GM12878 (cell line): ENCODE data around the gene MMP14. TPM values are rescaled to one million over a fixed set of nuclear protein-coding genes. Genes with fewer than 3 reads are reported as not detected.

Experiments
- ATAC-seq: fragments of 200-7000 bp; cut with Tn5 transposase; 3 replicates; pipeline ENCODE4 v1.9.1; 2020; ENCODE audit warnings: mild to moderate bottlenecking, moderate library complexity
- BruUV-seq: library from RNA; stranded (reverse); fragments of 400-500 nt; replicated peaks from 2 replicates; lab custom pipeline; 2021; lab: Mats Ljungman, UMichigan
- CTCF ChIA-PET: fragments of 300-600 bp; sonication (Branson Sonifier 250); formaldehyde crosslinking; extraction: SDS; loops from one replicate; lab custom pipeline; 2021; ENCODE audit warnings: inconsistent platforms; lab: Yijun Ruan, JAX
- POLR2A ChIA-PET: fragments of 350-600 bp; formaldehyde crosslinking; extraction: SDS; loops from one replicate; lab custom pipeline; 2021; ENCODE audit warnings: inconsistent platforms; lab: Charles Lee
- RAD21 ChIA-PET: fragments of 300-600 bp; sonication (Branson Sonifier 250); formaldehyde crosslinking; loops from one replicate; lab custom pipeline; 2023; ENCODE audit warnings: antibody characterized with exemption; ENCODE audit not compliant: unreplicated experiment; lab: Charles Lee
- SMC1A ChIA-PET: fragments of 300-600 bp; sonication (Branson Sonifier 250); formaldehyde crosslinking; loops from one replicate; lab custom pipeline; 2023; ENCODE audit not compliant: unreplicated experiment, uncharacterized antibody; lab: Charles Lee
- DNase-seq: peaks from one replicate; pipeline ENCODE4 v3.0.0-alpha.2; 2011; ENCODE audit warnings: low read depth, low spot score
- FAIRE-seq: peaks from 3 replicates; lab custom pipeline; 2011; peaks lifted over from hg19 to GRCh38; lab: Jason Lieb, UNC
- H2AFZ ChIP-seq: 2 replicates; pipeline ENCODE4 v1.6.0; 2011; ENCODE audit warnings: low read depth, low read length, control low read depth; ENCODE audit not compliant: control insufficient read depth
- H3K27ac ChIP-seq: 2 replicates; pipeline ENCODE4 v1.5.1; 2011; ENCODE audit warnings: control low read depth; ENCODE audit not compliant: control insufficient read depth, insufficient read depth
- H3K27me3 ChIP-seq, 2 experiments: replicated peaks in 1 of 2; 2 replicates each; pipeline versions ENCODE4 v1.6.0 to v1.6.1; 2011; ENCODE audit warnings: low read length in 1 of 2; ENCODE audit not compliant: control insufficient read depth in 2 of 2, insufficient read depth in 2 of 2
- H3K36me3 ChIP-seq, 2 experiments: 2 replicates each; pipeline ENCODE4 v1.5.1; 2011; ENCODE audit warnings: low read length in 1 of 2; ENCODE audit not compliant: control insufficient read depth in 2 of 2, insufficient read depth in 2 of 2
- H3K4me1 ChIP-seq: 2 replicates; pipeline ENCODE4 v1.6.1; 2011; ENCODE audit warnings: mild to moderate bottlenecking, low read length, moderate library complexity, mixed read lengths; ENCODE audit not compliant: control insufficient read depth, insufficient read depth
- H3K4me2 ChIP-seq: 2 replicates; pipeline ENCODE4 v1.6.0; 2011; ENCODE audit warnings: control low read depth; ENCODE audit not compliant: control insufficient read depth, insufficient read depth
- H3K4me3 ChIP-seq: fragments of 200-600 bp; sonication (generic); 2 replicates; pipeline ENCODE4 v1.5.1; 2016
- H3K79me2 ChIP-seq: 2 replicates; pipeline ENCODE4 v1.6.0; 2011; ENCODE audit warnings: low read length; ENCODE audit not compliant: control insufficient read depth, insufficient read depth
- H3K9ac ChIP-seq: 2 replicates; pipeline ENCODE4 v1.8.0; 2011; ENCODE audit warnings: low read length, control low read depth, mixed read lengths; ENCODE audit not compliant: control insufficient read depth, insufficient read depth
- H3K9me3 ChIP-seq: replicated peaks from 3 replicates; pipeline ENCODE4 v1.5.1; 2011; ENCODE audit warnings: mild to moderate bottlenecking, low read length; ENCODE audit not compliant: control insufficient read depth, insufficient read depth
- H4K20me1 ChIP-seq: 2 replicates; pipeline ENCODE4 v1.6.0; 2011; ENCODE audit not compliant: control insufficient read depth, insufficient read depth
- CBX3 ChIP-seq: fragments of 200-600 bp; sonication (generic); IDR thresholded peaks from 2 replicates; pipeline ENCODE4 v1.6.1; 2016; ENCODE audit warnings: low read depth, borderline replicate concordance
- CHD2 ChIP-seq: IDR thresholded peaks from 2 replicates; pipeline ENCODE4 v1.6.1; 2011; ENCODE audit warnings: low read depth, low read length, improper control_type of control experiment, borderline replicate concordance
- FOXK2 ChIP-seq: fragments of 450-650 bp; IDR thresholded peaks from 2 replicates; pipeline ENCODE4 v1.6.1; 2017; ENCODE audit warnings: mild to moderate bottlenecking, moderate library complexity
- GABPA ChIP-seq: IDR thresholded peaks from 2 replicates; pipeline ENCODE4 v1.6.1; 2014; ENCODE audit warnings: antibody characterized with exemption, low read depth, mild to moderate bottlenecking, inconsistent platforms
- IKZF1 ChIP-seq: fragments of 450-650 bp; conservative IDR thresholded peaks from 2 replicates; pipeline ENCODE4 v1.6.1; 2017; ENCODE audit warnings: antibody characterized with exemption, mild to moderate bottlenecking
- MYB ChIP-seq: fragments of 150-350 bp; IDR thresholded peaks from 2 replicates; pipeline ENCODE4 v1.6.1; 2014; ENCODE audit warnings: mild to moderate bottlenecking, low read depth, low read length, borderline replicate concordance
- NFYB ChIP-seq: IDR thresholded peaks from 2 replicates; pipeline ENCODE4 v1.6.1; 2011; ENCODE audit warnings: low read depth, mild to moderate bottlenecking, low read length, improper control_type of control experiment, moderate library complexity; ENCODE audit not compliant: insufficient read depth
- NRF1 ChIP-seq: conservative IDR thresholded peaks from 2 replicates; pipeline ENCODE4 v1.6.1; 2011; ENCODE audit warnings: mild to moderate bottlenecking, low read depth, low read length, improper control_type of control experiment
- POLR2AphosphoS5 ChIP-seq: IDR thresholded peaks from 2 replicates; pipeline ENCODE4 v1.6.1; 2011; ENCODE audit warnings: mild to moderate bottlenecking, low read length, inconsistent platforms
- RCOR1 ChIP-seq: conservative IDR thresholded peaks from 2 replicates; pipeline ENCODE4 v1.6.1; 2012; ENCODE audit warnings: low read depth, low read length, improper control_type of control experiment
- SMAD1 ChIP-seq: fragments of 450-650 bp; IDR thresholded peaks from 2 replicates; pipeline ENCODE4 v1.6.1; 2018; ENCODE audit warnings: mild to moderate bottlenecking, low read depth; ENCODE audit not compliant: partially characterized antibody
- SUZ12 ChIP-seq: fragments of 200-600 bp; sonication (generic); IDR thresholded peaks from one replicate; pipeline ENCODE4 v1.6.1; 2018; ENCODE audit warnings: antibody characterized with exemption, mild to moderate bottlenecking; ENCODE audit not compliant: unreplicated experiment
- TAF1 ChIP-seq: IDR thresholded peaks from 2 replicates; pipeline ENCODE4 v1.6.1; 2011; ENCODE audit warnings: mild to moderate bottlenecking, low read depth, low read length, borderline replicate concordance
- YBX1 ChIP-seq: fragments of 450-650 bp; IDR thresholded peaks from 2 replicates; pipeline ENCODE4 v1.6.1; 2016; ENCODE audit warnings: antibody characterized with exemption
- WGBS: methylation state at CpG from one replicate; pipeline ENCODE4 v1.1.6; 2016; ENCODE audit warnings: low lambda C conversion rate; ENCODE audit not compliant: insufficient replicate concordance, insufficient coverage; ENCODE audit errors: missing lambda C conversion rate; 5-methylcytosine and 5-hydroxymethylcytosine counted together
- in situ Hi-C: fragments of 300-500 bp; cut with MboI; formaldehyde crosslinking; loops from 9 replicates; pipeline ENCODE4 v1.14.3; 2018; ENCODE audit warnings: mixed read lengths
- intact Hi-C: fragments of 100-400 bp; cut with micrococcal nuclease; formaldehyde crosslinking; loops from one replicate; pipeline ENCODE4 v1.14.2; 2022; ENCODE audit not compliant: unreplicated experiment
- polyA plus RNA-seq, 11 experiments: library from polyadenylated mRNA; depleted of rRNA in 4 of 11; unstranded in 6 of 11; stranded (reverse) in 5 of 11; fragments of >200 nt; fragmentation: Nextera tagmentation in 4 of 11; fragmentation: Illumina TruSeq in 1 of 11; extraction: Ambion mirVana in 4 of 11; extraction: Trizol in 1 of 11; gene quantifications; 1 replicate in 1 of 11; 2 replicates in 10 of 11; pipeline versions ENCODE4 v1.2.1 to v1.2.3, GENCODE V29; 2011 to 2016; ENCODE audit warnings: inconsistent platforms in 2 of 11, missing spikeins in 2 of 11, low read depth in 1 of 11
- total RNA-seq, 4 experiments: library from RNA; depleted of rRNA in 3 of 4; stranded (reverse); fragments of >200 nt in 3 of 4; fragmentation: Illumina TruSeq in 1 of 4; extraction: Trizol in 1 of 4; gene quantifications; 2 replicates each; pipeline versions ENCODE4 v1.2.1 to v1.2.3, GENCODE V29; 2013 to 2021
- TF ChIP-seq, protein P1 (sequence below): fragments of 150-350 bp; IDR thresholded peaks from 2 replicates; pipeline ENCODE4 v1.6.1; 2014; ENCODE audit warnings: mild to moderate bottlenecking, low read depth, low read length
- TF ChIP-seq, protein P2 (sequence below): IDR thresholded peaks from 2 replicates; pipeline ENCODE4 v1.6.1; 2012; ENCODE audit warnings: improper control_type of control experiment, low read depth, low read length; ENCODE audit not compliant: insufficient replicate concordance

Gene MMP14
- total and polyA plus RNA-seq, 10 of the 15 experiments (the other 5 are each of a cell fraction or from before 2014, with no cell fraction given) = 0.31 to 1.9 (median 0.70) TPM; not detected in 2

DNA sequence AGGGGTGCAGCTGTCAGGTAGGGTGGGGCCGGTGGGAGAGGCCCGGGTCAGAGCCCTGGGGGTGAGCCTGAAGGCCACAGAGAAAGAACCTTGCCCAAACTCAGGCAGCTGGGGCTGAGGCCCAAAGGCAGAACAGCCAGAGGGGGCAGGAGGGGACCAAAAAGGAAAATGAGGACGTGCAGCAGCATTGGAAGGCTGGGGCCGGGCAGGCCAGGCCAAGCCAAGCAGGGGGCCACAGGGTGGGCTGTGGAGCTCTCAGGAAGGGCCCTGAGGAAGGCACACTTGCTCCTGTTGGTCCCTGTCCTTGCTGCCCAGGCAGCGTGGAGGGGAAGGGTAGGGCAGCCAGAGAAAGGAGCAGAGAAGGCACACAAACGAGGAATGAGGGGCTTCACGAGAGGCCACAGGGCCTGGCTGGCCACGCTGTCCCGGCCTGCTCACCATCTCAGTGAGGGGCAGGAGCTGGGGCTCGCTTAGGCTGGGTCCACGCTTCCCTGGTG is 10.5 kb downstream of the MMP14 start:
- TF ChIP-seq IKZF1 = no peak
- TF ChIP-seq TAF1 = no peak
- no peak for TF ChIP-seq CHD2
- no peak for TF ChIP-seq FOXK2
- no peak for TF ChIP-seq MYB
- TF ChIP-seq SUZ12 = no peak
- no peak for TF ChIP-seq SMAD1
- TF ChIP-seq NRF1 = no peak
- TF ChIP-seq NFYB = no peak
- no peak for TF ChIP-seq GABPA
- TF ChIP-seq, protein P1, sequence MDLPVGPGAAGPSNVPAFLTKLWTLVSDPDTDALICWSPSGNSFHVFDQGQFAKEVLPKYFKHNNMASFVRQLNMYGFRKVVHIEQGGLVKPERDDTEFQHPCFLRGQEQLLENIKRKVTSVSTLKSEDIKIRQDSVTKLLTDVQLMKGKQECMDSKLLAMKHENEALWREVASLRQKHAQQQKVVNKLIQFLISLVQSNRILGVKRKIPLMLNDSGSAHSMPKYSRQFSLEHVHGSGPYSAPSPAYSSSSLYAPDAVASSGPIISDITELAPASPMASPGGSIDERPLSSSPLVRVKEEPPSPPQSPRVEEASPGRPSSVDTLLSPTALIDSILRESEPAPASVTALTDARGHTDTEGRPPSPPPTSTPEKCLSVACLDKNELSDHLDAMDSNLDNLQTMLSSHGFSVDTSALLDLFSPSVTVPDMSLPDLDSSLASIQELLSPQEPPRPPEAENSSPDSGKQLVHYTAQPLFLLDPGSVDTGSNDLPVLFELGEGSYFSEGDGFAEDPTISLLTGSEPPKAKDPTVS = no peak
- no peak for TF ChIP-seq POLR2AphosphoS5
- TF ChIP-seq CBX3 = no peak
- TF ChIP-seq, protein P2, sequence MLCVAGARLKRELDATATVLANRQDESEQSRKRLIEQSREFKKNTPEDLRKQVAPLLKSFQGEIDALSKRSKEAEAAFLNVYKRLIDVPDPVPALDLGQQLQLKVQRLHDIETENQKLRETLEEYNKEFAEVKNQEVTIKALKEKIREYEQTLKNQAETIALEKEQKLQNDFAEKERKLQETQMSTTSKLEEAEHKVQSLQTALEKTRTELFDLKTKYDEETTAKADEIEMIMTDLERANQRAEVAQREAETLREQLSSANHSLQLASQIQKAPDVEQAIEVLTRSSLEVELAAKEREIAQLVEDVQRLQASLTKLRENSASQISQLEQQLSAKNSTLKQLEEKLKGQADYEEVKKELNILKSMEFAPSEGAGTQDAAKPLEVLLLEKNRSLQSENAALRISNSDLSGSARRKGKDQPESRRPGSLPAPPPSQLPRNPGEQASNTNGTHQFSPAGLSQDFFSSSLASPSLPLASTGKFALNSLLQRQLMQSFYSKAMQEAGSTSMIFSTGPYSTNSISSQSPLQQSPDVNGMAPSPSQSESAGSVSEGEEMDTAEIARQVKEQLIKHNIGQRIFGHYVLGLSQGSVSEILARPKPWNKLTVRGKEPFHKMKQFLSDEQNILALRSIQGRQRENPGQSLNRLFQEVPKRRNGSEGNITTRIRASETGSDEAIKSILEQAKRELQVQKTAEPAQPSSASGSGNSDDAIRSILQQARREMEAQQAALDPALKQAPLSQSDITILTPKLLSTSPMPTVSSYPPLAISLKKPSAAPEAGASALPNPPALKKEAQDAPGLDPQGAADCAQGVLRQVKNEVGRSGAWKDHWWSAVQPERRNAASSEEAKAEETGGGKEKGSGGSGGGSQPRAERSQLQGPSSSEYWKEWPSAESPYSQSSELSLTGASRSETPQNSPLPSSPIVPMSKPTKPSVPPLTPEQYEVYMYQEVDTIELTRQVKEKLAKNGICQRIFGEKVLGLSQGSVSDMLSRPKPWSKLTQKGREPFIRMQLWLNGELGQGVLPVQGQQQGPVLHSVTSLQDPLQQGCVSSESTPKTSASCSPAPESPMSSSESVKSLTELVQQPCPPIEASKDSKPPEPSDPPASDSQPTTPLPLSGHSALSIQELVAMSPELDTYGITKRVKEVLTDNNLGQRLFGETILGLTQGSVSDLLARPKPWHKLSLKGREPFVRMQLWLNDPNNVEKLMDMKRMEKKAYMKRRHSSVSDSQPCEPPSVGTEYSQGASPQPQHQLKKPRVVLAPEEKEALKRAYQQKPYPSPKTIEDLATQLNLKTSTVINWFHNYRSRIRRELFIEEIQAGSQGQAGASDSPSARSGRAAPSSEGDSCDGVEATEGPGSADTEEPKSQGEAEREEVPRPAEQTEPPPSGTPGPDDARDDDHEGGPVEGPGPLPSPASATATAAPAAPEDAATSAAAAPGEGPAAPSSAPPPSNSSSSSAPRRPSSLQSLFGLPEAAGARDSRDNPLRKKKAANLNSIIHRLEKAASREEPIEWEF = no peak
- TF ChIP-seq YBX1 = no peak
- no peak for TF ChIP-seq RCOR1
- TF ChIP-seq, all 136 proteins: peak for 0
- SMC1A ChIA-PET = no interaction called here
- no peak overlapping the region for H3K27ac ChIP-seq
- CTCF ChIA-PET = interaction anchor here (1.2 to 10.0 kb wide), 3 partner anchors 25 to 41 kb away, joined by 3 to 324 read pairs (median 3); partner anchors contain the start of gene SLC7A7
- H3K79me2 ChIP-seq = no peaks in the 10 kb centered on the region
- POLR2A ChIA-PET = no interaction called here
- H3K27me3 ChIP-seq = no peaks in the 10 kb centered on the region
- H3K9me3 ChIP-seq = no peaks in the 10 kb centered on the region
- H4K20me1 ChIP-seq = no peaks in the 10 kb centered on the region
- BruUV-seq = no TSS peak
- in situ Hi-C loops (loop anchor here (5.0 to 10.0 kb wide), 2 partner anchors 70 to 532 kb away; no protein-coding TSS in a partner anchor), intact Hi-C loops (no loop called here)
- H3K4me1 ChIP-seq = peaks cover 7% of the 10 kb centered on the region; the same call in 1 of the 2 replicates
- WGBS = 45% methylated on average over 10 of the region's 11 CpGs
- FAIRE-seq = no peak
- H2AFZ ChIP-seq = no peak overlapping the region
- ATAC-seq = no peak; the same call in 2 of the 3 replicates
- H3K9ac ChIP-seq = no peak overlapping the region
- no peak for DNase-seq
- no peak overlapping the region for H3K4me2 ChIP-seq
- no peak overlapping the region for H3K4me3 ChIP-seq
- no peaks in the 10 kb centered on the region for H3K36me3 ChIP-seq
- RAD21 ChIA-PET = interaction anchor here (9.4 kb wide), 1 partner anchor 24 kb away, joined by 130 read pairs; no protein-coding TSS in a partner anchor
